ENCODE data around the gene BABAM1. TPM values are rescaled to one million over a fixed set of nuclear protein-coding genes. Genes with fewer than 3 reads are reported as not detected.

The BABAM1 gene
- total RNA-seq, 1 donor from 2014 or later = 79.1 TPM

DNA sequence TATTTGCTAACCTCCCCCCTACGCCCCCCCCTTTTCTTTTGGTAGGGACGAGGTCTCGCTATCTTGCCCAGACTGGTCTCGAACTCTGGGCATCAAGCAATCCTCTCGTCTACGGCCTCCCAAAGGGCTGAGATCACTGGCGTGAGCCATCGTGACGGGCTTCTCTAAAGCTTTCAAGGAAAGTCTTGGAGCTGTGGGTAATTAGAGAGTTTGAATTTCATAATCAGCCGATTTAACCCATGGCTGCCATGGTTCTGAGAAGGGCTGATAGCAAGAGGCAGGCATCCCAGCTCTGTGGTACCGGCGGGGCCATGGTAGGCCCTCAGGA lies 36.7 kb downstream of the BABAM1 start:
- no peak for TF ChIP-seq CTCF (conservative IDR thresholded peaks at IDR 0.05)
- H3K4me3 Mint-ChIP-seq = peak overlapping the region; percentile 85
- peaks cover 33% of the 10 kb centered on the region for H3K4me1 Mint-ChIP-seq
- DNase-seq (ENCODE audit: low read depth, low spot score) = no peak
- H3K36me3 Mint-ChIP-seq (ENCODE audit: low read depth) = peaks cover under 1% of the 10 kb centered on the region
- H3K27me3 Mint-ChIP-seq (ENCODE audit: low read depth) = peaks cover 3% of the 10 kb centered on the region
- H3K27ac Mint-ChIP-seq (ENCODE audit: unreplicated experiment) = no peak overlapping the region
- H3K9me3 Mint-ChIP-seq = no peaks in the 10 kb centered on the region

DNA sequence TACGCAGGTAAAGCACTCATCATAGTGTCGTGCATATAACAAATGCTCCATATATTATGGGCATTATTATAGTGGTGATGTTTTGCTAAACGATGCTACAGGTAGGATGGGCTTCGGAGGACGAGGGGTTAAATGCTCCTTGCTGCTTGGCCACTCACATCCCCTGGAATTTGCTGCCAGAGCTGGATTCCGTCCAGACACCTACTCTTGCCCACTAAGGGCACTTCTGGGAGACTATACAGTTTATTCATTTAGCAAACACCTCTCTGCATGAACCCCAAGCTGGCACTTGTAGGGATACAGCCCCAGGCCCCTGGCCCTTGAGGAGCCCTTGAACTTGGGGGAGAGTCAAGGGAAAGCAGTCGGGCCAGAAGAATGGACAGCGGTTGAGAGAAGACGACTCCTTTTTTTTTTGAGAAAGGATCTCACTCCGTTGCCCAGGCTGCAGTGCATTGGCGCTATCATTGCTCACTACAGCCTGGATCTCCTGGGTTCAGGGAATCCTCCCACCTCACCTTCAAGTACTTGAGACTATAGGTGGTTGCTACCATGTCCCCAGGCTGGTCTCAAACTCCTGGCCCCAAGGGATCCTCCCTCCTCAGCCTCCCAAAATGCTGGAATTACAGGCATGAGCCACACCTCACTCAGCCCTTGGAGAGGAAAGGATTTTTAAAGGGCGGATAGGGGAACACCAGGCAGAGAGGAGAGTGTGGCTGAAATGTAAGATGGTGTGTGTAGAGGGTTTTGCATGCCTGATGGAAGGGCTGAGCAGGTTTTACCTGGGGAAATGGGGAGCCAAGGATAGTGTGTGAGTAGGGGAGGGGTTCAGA lies 37.4 kb downstream of the BABAM1 start:
- H3K4me3 Mint-ChIP-seq = peak overlapping the region; percentile 97
- no peaks in the 10 kb centered on the region for H3K9me3 Mint-ChIP-seq
- TF ChIP-seq CTCF (conservative IDR thresholded peaks at IDR 0.05) = no peak
- H3K36me3 Mint-ChIP-seq (ENCODE audit: low read depth) = no peaks in the 10 kb centered on the region
- H3K27ac Mint-ChIP-seq (ENCODE audit: unreplicated experiment) = no peak overlapping the region
- H3K4me1 Mint-ChIP-seq = peaks cover 39% of the 10 kb centered on the region
- DNase-seq (ENCODE audit: low read depth, low spot score) = no peak
- peaks cover 3% of the 10 kb centered on the region for H3K27me3 Mint-ChIP-seq (ENCODE audit: low read depth)

GRCh38 chr19:17305216-17305516 lies 37.9 kb downstream of the BABAM1 start:
- DNase-seq (ENCODE audit: low read depth, low spot score) = no peak
- TF ChIP-seq CTCF (conservative IDR thresholded peaks at IDR 0.05) = no peak
- peak overlapping the region; percentile 97 for H3K4me3 Mint-ChIP-seq
- H3K27me3 Mint-ChIP-seq (ENCODE audit: low read depth) = peaks cover 3% of the 10 kb centered on the region
- no peaks in the 10 kb centered on the region for H3K36me3 Mint-ChIP-seq (ENCODE audit: low read depth)
- peaks cover 42% of the 10 kb centered on the region for H3K4me1 Mint-ChIP-seq
- no peak overlapping the region for H3K27ac Mint-ChIP-seq (ENCODE audit: unreplicated experiment)
- no peaks in the 10 kb centered on the region for H3K9me3 Mint-ChIP-seq

DNA sequence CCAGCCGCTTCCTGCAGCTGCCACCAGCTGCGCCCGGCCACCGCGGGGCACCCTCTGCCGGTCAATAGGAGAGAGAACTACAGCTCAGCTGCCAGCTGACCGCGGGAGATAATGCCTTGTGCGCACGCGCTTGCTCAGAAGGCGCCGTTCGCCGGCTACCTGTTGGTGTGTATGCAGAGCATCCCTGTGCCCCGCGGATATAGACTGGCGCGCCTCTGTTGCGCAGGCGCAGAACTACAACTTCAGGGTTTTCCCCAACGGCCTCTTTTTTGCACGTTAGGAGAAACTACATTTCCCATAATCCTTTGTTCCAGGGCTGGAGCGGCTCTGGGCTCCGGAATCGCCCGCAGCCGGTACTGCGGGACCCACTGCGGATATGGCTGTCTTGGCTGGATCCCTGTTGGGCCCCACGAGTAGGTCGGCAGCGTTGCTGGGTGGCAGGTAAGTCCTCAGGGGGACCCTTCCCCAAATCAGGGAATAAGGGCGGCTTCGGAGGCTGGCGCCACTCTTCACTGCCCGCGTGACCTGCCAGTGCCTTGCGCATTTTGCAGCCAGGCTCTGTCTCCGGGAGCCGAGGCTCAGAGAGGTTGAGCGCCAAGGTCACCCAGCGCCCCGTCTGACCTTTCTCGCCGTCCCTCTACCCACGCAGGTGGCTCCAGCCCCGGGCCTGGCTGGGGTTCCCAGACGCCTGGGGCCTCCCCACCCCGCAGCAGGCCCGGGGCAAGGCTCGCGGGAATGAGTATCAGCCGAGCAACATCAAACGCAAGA lies 38.5 kb downstream of the BABAM1 start, which contains the start of gene MRPL34:
Gene MRPL34, plus strand, starts transcription at position 356 of the 768 bp plus-strand sequence. Its CDS starts 21 bp downstream, at position 377.
- Mint-ChIP-seq H3K36me3 (ENCODE audit: low read depth) (no peaks in the 10 kb centered on the region), H3K27ac (ENCODE audit: unreplicated experiment) (peak within 1 kb of the TSS; percentile 57), H3K4me1 (peaks cover 47% of the 10 kb centered on the region), H3K9me3 (no peaks in the 10 kb centered on the region), H3K27me3 (ENCODE audit: low read depth) (peaks cover 3% of the 10 kb centered on the region), H3K4me3 (peak within 1 kb of the TSS; percentile 97)
- TF ChIP-seq CTCF (conservative IDR thresholded peaks at IDR 0.05) = peak; percentile 80
- peak; percentile 88 for DNase-seq (ENCODE audit: low read depth, low spot score)

- H3K4me3 Mint-ChIP-seq = peak overlapping the region; percentile 97
- no peak for DNase-seq (ENCODE audit: low read depth, low spot score)
- H3K27ac Mint-ChIP-seq (ENCODE audit: unreplicated experiment) = no peak overlapping the region
- no peaks in the 10 kb centered on the region for H3K36me3 Mint-ChIP-seq (ENCODE audit: low read depth)
- H3K27me3 Mint-ChIP-seq (ENCODE audit: low read depth) = peaks cover 3% of the 10 kb centered on the region
- TF ChIP-seq CTCF (conservative IDR thresholded peaks at IDR 0.05) = no peak
- no peaks in the 10 kb centered on the region for H3K9me3 Mint-ChIP-seq
- peaks cover 49% of the 10 kb centered on the region for H3K4me1 Mint-ChIP-seq
These were observed 39.1 kb downstream of the BABAM1 start for GRCh38 chr19:17306285-17306714.

Measured in neural crest cell (in vitro differentiated cells).